OCI-LY3 (cell line): Measurements from ENCODE around the gene CHD2.

ENCODE experiments used
- H2AFZ ChIP-seq: fragments of 200-600, 300-600 bp; shearing (Covaris generic); 2 replicates; pipeline ENCODE4 v1.6.0; 2014; ENCODE audit warnings: antibody characterized with exemption, low read depth, low read length
- H3K27ac ChIP-seq: fragments of 200-600, 300-600 bp; sonication (generic); 2 replicates; pipeline ENCODE4 v1.5.1; 2014; ENCODE audit warnings: mild to moderate bottlenecking, low read length, moderate library complexity, mixed read lengths
- H3K27me3 ChIP-seq: fragments of 200-600, 300-600 bp; sonication (generic); 2 replicates; pipeline ENCODE4 v1.6.1; 2014; ENCODE audit warnings: low read depth, low read length, mixed read lengths
- H3K36me3 ChIP-seq: fragments of 200-600, 300-600 bp; sonication (generic); replicated peaks from 2 replicates; pipeline ENCODE3; 2014; ENCODE audit warnings: low read depth, low read length, mixed read lengths
- H3K4me1 ChIP-seq: fragments of 300-600, 200-600 bp; sonication (generic); 2 replicates; pipeline ENCODE4 v1.6.1; 2014; ENCODE audit warnings: low read length, mixed read lengths
- H3K4me2 ChIP-seq: fragments of 200-600, 300-600 bp; sonication (generic); 2 replicates; pipeline ENCODE4 v1.6.1; 2014; ENCODE audit warnings: low read length, mixed read lengths
- H3K4me3 ChIP-seq: fragments of 300-600, 200-600 bp; sonication (generic); 2 replicates; pipeline ENCODE4 v1.5.1; 2014; ENCODE audit warnings: antibody characterized with exemption, mild to moderate bottlenecking, low read length, moderate library complexity
- H3K79me2 ChIP-seq: fragments of 300-600, 200-600 bp; shearing (Covaris generic); 2 replicates; pipeline ENCODE4 v1.6.1; 2014; ENCODE audit warnings: mild to moderate bottlenecking, low read length, mixed read lengths
- H3K9ac ChIP-seq: fragments of 300-600, 200-600 bp; shearing (Covaris generic); 2 replicates; pipeline ENCODE4 v1.6.0; 2014; ENCODE audit warnings: mild to moderate bottlenecking, low read length, moderate library complexity
- H3K9me3 ChIP-seq: fragments of 200-600, 300-600 bp; shearing (Covaris generic); 2 replicates; pipeline ENCODE4 v1.6.1; 2014; ENCODE audit warnings: low read length, mixed read lengths; ENCODE audit not compliant: insufficient read depth
- H4K20me1 ChIP-seq: fragments of 200-600, 300-600 bp; sonication (generic); 2 replicates; pipeline ENCODE4 v1.6.1; 2016; ENCODE audit warnings: low read length, mixed read lengths; ENCODE audit not compliant: insufficient read depth
- CTCF ChIP-seq: fragments of 200-600, 300-600 bp; sonication (generic); IDR thresholded peaks from 2 replicates; pipeline ENCODE4 v1.5.1; 2014; ENCODE audit warnings: antibody characterized with exemption, low read length, low read depth
- EZH2phosphoT487 ChIP-seq: fragments of 200-600 bp; shearing (Covaris generic); IDR thresholded peaks from 2 replicates; pipeline ENCODE4 v1.6.1; 2018; ENCODE audit warnings: antibody characterized with exemption, mixed run types, low read depth

CHD2 gene

GRCh38 chr15:92959219-92959618 lies 59.1 kb downstream of the CHD2 start:
- Histone ChIP-seq H3K36me3 (peaks cover 95% of the 10 kb centered on the region), H3K4me3 (no peak overlapping the region), H3K4me2 (no peak overlapping the region), H4K20me1 (peaks cover 47% of the 10 kb centered on the region), H3K4me1 (no peaks in the 10 kb centered on the region), H3K27ac (no peak overlapping the region), H2AFZ (no peak overlapping the region), H3K9ac (no peak overlapping the region), H3K9me3 (peaks cover 2% of the 10 kb centered on the region; the same call in 1 of the 2 replicates), H3K27me3 (no peaks in the 10 kb centered on the region), H3K79me2 (peaks cover 79% of the 10 kb centered on the region)
- TF ChIP-seq EZH2phosphoT487 (no peak), CTCF (no peak)

- peaks cover 51% of the 10 kb centered on the region for H4K20me1 ChIP-seq
- H3K4me1 ChIP-seq = no peaks in the 10 kb centered on the region
- TF ChIP-seq CTCF (no peak), EZH2phosphoT487 (no peak)
- H3K9ac ChIP-seq = no peak overlapping the region
- H3K36me3 ChIP-seq = peaks cover 85% of the 10 kb centered on the region
- no peaks in the 10 kb centered on the region for H3K27me3 ChIP-seq
- H3K4me2 ChIP-seq = no peak overlapping the region
- H3K4me3 ChIP-seq = no peak overlapping the region
- peaks cover 82% of the 10 kb centered on the region for H3K79me2 ChIP-seq
- H2AFZ ChIP-seq = no peak overlapping the region
- H3K9me3 ChIP-seq = peaks cover 2% of the 10 kb centered on the region; the same call in 1 of the 2 replicates
- H3K27ac ChIP-seq = no peak overlapping the region
Measured at GRCh38 chr15:92960996-92961681, 61.0 kb downstream of the CHD2 start.

- Histone ChIP-seq H3K4me2 (no peak overlapping the region), H3K4me1 (no peaks in the 10 kb centered on the region), H3K36me3 (peaks cover 82% of the 10 kb centered on the region), H4K20me1 (peaks cover 46% of the 10 kb centered on the region; the same call in 1 of the 2 replicates), H3K79me2 (peaks cover 73% of the 10 kb centered on the region), H3K9me3 (peaks cover 2% of the 10 kb centered on the region; the same call in 1 of the 2 replicates), H3K27ac (no peak overlapping the region), H3K9ac (no peak overlapping the region), H3K4me3 (no peak overlapping the region), H3K27me3 (no peaks in the 10 kb centered on the region), H2AFZ (no peak overlapping the region)
- no peak for TF ChIP-seq EZH2phosphoT487
- TF ChIP-seq CTCF = no peak
Measured at GRCh38 chr15:92962914-92963313, 62.8 kb downstream of the CHD2 start.

GRCh38 chr15:92963794-92964193 lies 63.7 kb downstream of the CHD2 start:
- H3K9ac ChIP-seq = no peak overlapping the region
- peaks cover 41% of the 10 kb centered on the region; the same call in 1 of the 2 replicates for H4K20me1 ChIP-seq
- no peak overlapping the region for H3K27ac ChIP-seq
- no peak overlapping the region for H3K4me2 ChIP-seq
- no peaks in the 10 kb centered on the region for H3K4me1 ChIP-seq
- H3K36me3 ChIP-seq = peaks cover 82% of the 10 kb centered on the region
- H3K27me3 ChIP-seq = no peaks in the 10 kb centered on the region
- H3K4me3 ChIP-seq = no peak overlapping the region
- peaks cover 2% of the 10 kb centered on the region; the same call in 1 of the 2 replicates for H3K9me3 ChIP-seq
- TF ChIP-seq EZH2phosphoT487 (no peak), CTCF (no peak)
- H3K79me2 ChIP-seq = peaks cover 66% of the 10 kb centered on the region
- no peak overlapping the region for H2AFZ ChIP-seq
